Measurements from ENCODE around the gene KCNJ12. TPM values are rescaled to one million over a fixed set of nuclear protein-coding genes. Genes with fewer than 3 reads are reported as not detected.
"Not testable (repeated sequence)": the region's sequence is repeated elsewhere in the genome, so short reads cannot be mapped to it uniquely, and the experiment has no call there.

KCNJ12 gene
- total and polyA plus RNA-seq, 5 donors from 2014 or later, result 0.15 TPM; not detected in 4

DNA sequence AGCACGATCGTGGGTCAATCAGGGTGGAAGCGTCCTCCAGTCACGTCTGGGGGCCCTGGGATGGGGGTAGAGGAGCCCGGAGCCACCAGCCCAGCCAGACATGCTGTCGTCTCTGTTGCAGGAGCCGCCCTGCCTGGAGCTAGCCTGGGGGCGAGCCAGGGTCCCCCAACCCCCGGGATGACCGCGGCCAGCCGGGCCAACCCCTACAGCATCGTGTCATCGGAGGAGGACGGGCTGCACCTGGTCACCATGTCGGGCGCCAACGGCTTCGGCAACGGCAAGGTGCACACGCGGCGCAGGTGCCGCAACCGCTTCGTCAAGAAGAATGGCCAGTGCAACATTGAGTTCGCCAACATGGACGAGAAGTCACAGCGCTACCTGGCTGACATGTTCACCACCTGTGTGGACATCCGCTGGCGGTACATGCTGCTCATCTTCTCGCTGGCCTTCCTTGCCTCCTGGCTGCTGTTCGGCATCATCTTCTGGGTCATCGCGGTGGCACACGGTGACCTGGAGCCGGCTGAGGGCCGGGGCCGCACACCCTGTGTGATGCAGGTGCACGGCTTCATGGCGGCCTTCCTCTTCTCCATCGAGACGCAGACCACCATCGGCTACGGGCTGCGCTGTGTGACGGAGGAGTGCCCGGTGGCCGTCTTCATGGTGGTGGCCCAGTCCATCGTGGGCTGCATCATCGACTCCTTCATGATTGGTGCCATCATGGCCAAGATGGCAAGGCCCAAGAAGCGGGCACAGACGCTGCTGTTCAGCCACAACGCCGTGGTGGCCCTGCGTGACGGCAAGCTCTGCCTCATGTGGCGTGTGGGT lies 39.2 kb downstream of the KCNJ12 start:
- Mint-ChIP-seq H3K4me3 (peak overlapping the region in 1 of 4 donors; percentile 32), H3K4me1 (peaks cover 0 to 23% (median 6%) of the 10 kb centered on the region in 4 donors)
- not testable (repeated sequence) for ATAC-seq (ENCODE audit: low read depth in 2 of 2); H3K36me3 Mint-ChIP-seq; H3K27me3 ChIP-seq (ENCODE audit: control insufficient read depth, insufficient read depth, low read length); H3K27ac ChIP-seq (ENCODE audit: insufficient read depth, low read length, poor library complexity, severe bottlenecking); H3K9me3 ChIP-seq (ENCODE audit: control insufficient read depth in 2 of 2, low read length in 2 of 2); H3K27me3 Mint-ChIP-seq; H3K36me3 ChIP-seq (ENCODE audit: control insufficient read depth, insufficient read depth, low read length); H3K27ac Mint-ChIP-seq; DNase-seq; H3K9me3 Mint-ChIP-seq; H3K4me3 ChIP-seq (ENCODE audit: low read depth, low read length)
- peaks cover 17% of the 10 kb centered on the region for H3K4me1 ChIP-seq (ENCODE audit: control insufficient read depth, insufficient read depth, low read length, poor library complexity, severe bottlenecking)

DNA sequence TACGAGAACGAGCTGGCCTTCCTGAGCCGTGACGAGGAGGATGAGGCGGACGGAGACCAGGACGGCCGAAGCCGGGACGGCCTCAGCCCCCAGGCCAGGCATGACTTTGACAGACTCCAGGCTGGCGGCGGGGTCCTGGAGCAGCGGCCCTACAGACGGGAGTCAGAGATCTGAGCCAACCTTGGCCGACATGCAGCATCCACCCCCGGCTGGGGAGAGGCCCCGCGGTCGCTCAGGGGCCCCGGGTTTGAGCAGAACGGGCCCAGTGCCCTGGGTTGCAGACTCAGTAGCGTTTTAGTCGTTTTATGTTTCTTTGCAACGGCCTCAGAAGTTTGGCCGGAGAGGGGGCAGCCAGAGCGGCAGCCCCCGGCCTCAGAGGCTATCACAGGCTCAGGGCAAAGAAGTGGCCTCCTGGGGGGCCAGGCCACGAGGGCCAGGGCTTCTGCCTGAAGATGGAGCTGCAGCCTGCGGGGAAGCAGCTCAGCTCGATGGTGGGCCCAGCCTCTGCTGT lies 40.4 kb downstream of the KCNJ12 start:
- not testable (repeated sequence) for H3K27ac Mint-ChIP-seq; ATAC-seq (ENCODE audit: low read depth in 2 of 2); H3K4me3 Mint-ChIP-seq; H3K9me3 Mint-ChIP-seq; H3K27ac ChIP-seq (ENCODE audit: insufficient read depth, low read length, poor library complexity, severe bottlenecking); H3K9me3 ChIP-seq (ENCODE audit: control insufficient read depth in 2 of 2, low read length in 2 of 2); H3K36me3 Mint-ChIP-seq; H3K4me3 ChIP-seq (ENCODE audit: low read depth, low read length); H3K36me3 ChIP-seq (ENCODE audit: control insufficient read depth, insufficient read depth, low read length); DNase-seq; H3K27me3 ChIP-seq (ENCODE audit: control insufficient read depth, insufficient read depth, low read length); H3K27me3 Mint-ChIP-seq
- H3K4me1 Mint-ChIP-seq, result peaks cover 0 to 24% (median 6%) of the 10 kb centered on the region in 4 donors
- H3K4me1 ChIP-seq (ENCODE audit: control insufficient read depth, insufficient read depth, low read length, poor library complexity, severe bottlenecking), result peaks cover 17% of the 10 kb centered on the region

DNA sequence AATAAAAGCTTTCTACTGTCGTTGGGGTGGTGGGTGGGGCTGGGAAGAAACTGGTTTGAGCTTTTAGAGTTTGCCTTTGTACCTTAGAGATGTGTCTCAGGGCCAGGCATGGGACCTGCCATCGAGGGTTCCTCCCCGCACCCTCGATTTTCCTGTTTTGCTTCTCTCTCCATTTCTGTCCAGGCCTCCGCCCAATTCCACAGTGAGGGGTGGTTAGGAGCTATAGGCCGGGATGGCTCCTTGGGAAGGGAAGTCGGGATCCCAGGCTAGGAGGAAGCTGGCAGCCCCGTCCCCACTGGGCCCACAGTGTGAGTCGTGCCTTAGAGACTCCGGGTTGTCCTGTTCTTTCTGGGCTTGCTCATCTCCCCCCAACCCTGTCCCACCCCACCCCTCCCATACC lies 41.2 kb downstream of the KCNJ12 start:
- H3K9me3 ChIP-seq (ENCODE audit: control insufficient read depth in 2 of 2, low read length in 2 of 2); H3K36me3 Mint-ChIP-seq; H3K36me3 ChIP-seq (ENCODE audit: control insufficient read depth, insufficient read depth, low read length); H3K27ac Mint-ChIP-seq; H3K4me3 Mint-ChIP-seq; DNase-seq; H3K9me3 Mint-ChIP-seq; H3K27me3 Mint-ChIP-seq; ATAC-seq (ENCODE audit: low read depth in 2 of 2); H3K4me3 ChIP-seq (ENCODE audit: low read depth, low read length); H3K27ac ChIP-seq (ENCODE audit: insufficient read depth, low read length, poor library complexity, severe bottlenecking); H3K27me3 ChIP-seq (ENCODE audit: control insufficient read depth, insufficient read depth, low read length): not testable (repeated sequence)
- peaks cover 17% of the 10 kb centered on the region for H3K4me1 ChIP-seq (ENCODE audit: control insufficient read depth, insufficient read depth, low read length, poor library complexity, severe bottlenecking)
- peaks cover 0 to 28% (median 6%) of the 10 kb centered on the region in 4 donors for H3K4me1 Mint-ChIP-seq

DNA sequence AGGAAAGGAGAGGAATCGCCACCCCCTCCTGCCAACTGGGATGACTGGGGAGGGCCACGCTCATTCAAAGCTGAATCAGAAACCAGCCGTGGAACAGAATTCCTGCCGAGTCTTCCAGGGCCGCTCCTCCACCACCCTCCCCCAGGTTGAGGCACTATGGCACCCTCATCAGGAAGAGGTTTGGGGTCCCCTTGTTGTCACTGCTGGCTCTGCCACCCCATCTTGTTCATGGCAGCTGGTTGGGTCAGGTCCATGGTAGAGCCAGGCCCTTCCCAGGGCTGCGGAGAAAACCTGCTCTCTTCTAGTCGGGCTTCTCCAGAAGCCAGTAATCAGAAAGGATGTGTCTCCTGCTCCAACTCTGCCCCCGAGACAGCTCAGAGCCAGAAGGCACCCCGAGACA lies 41.8 kb downstream of the KCNJ12 start:
- ATAC-seq (ENCODE audit: low read depth in 2 of 2), result no peak
- Mint-ChIP-seq H3K36me3 (no peaks in the 10 kb centered on the region), H3K27me3 (peaks cover 10% of the 10 kb centered on the region), H3K27ac (no peak overlapping the region), H3K4me1 (peaks cover 0 to 30% (median 6%) of the 10 kb centered on the region in 4 donors), H3K4me3 (no peak overlapping the region), H3K9me3 (peaks cover 0 to 2% (median 0%) of the 10 kb centered on the region in 7 donors)
- Histone ChIP-seq H3K4me3 (ENCODE audit: low read depth, low read length) (no peak overlapping the region), H3K27ac (ENCODE audit: insufficient read depth, low read length, poor library complexity, severe bottlenecking) (no peak overlapping the region), H3K4me1 (ENCODE audit: control insufficient read depth, insufficient read depth, low read length, poor library complexity, severe bottlenecking) (peaks cover 17% of the 10 kb centered on the region), H3K9me3 (ENCODE audit: control insufficient read depth in 2 of 2, low read length in 2 of 2) (no peaks in the 10 kb centered on the region), H3K27me3 (ENCODE audit: control insufficient read depth, insufficient read depth, low read length) (no peaks in the 10 kb centered on the region), H3K36me3 (ENCODE audit: control insufficient read depth, insufficient read depth, low read length) (no peaks in the 10 kb centered on the region)
- DNase-seq, result no peak

DNA sequence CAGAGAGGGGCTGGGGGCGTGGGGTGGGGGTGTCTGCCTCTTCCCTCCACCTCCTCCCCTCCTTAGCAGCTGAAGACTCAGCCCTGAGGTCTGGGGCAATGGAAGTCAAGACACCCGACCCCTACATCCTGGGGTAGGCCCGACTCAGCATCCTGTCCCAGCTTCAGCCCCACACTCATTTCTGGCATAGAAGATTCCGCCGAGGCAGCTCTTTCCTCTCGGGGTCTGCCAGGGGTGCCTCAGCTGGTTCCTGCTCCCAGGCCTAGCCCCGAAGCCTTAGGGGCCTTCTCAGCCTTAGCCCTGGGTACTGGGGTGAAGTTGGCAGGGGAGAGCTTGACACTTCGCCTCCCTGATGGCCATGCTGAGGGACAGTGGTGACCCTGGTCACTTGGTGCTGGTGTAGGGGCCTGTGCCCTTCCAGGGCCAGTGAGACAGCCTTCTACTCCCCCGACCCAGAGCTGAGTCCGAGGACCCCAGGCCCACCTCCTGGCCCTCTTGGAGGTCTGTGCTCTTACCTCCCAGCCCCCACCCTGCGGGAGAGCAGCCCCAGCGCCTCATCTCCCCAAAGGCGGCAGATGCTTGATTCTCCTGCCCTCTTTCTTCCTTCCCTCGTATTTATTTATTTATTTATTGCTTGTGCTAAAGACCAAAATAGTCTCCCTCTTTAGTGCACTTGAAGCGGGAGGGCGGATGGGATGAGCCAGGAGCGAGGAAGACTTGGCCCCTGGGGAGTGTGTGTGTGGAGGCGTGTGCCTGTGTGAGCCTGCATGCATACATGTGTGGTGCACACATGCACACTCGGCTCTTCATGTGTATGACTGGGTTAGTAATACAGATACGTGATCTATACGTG lies 42.5 kb downstream of the KCNJ12 start:
- Mint-ChIP-seq H3K4me3 (peak overlapping the region; percentile 80 to 91 (median 88)), H3K27me3 (peaks cover 10% of the 10 kb centered on the region), H3K36me3 (no peaks in the 10 kb centered on the region), H3K4me1 (peaks cover 0 to 30% (median 6%) of the 10 kb centered on the region in 4 donors), H3K27ac (peak overlapping the region; percentile 91 to 98 (median 97)), H3K9me3 (peaks cover 0 to 2% (median 0%) of the 10 kb centered on the region in 7 donors)
- Histone ChIP-seq H3K9me3 (ENCODE audit: control insufficient read depth in 2 of 2, low read length in 2 of 2) (no peaks in the 10 kb centered on the region), H3K4me3 (ENCODE audit: low read depth, low read length) (peak overlapping the region; percentile 49), H3K36me3 (ENCODE audit: control insufficient read depth, insufficient read depth, low read length) (no peaks in the 10 kb centered on the region), H3K4me1 (ENCODE audit: control insufficient read depth, insufficient read depth, low read length, poor library complexity, severe bottlenecking) (peaks cover 17% of the 10 kb centered on the region), H3K27ac (ENCODE audit: insufficient read depth, low read length, poor library complexity, severe bottlenecking) (peak overlapping the region; percentile 75), H3K27me3 (ENCODE audit: control insufficient read depth, insufficient read depth, low read length) (no peaks in the 10 kb centered on the region)
- no peak for ATAC-seq (ENCODE audit: low read depth in 2 of 2)
- DNase-seq, result no peak

DNA sequence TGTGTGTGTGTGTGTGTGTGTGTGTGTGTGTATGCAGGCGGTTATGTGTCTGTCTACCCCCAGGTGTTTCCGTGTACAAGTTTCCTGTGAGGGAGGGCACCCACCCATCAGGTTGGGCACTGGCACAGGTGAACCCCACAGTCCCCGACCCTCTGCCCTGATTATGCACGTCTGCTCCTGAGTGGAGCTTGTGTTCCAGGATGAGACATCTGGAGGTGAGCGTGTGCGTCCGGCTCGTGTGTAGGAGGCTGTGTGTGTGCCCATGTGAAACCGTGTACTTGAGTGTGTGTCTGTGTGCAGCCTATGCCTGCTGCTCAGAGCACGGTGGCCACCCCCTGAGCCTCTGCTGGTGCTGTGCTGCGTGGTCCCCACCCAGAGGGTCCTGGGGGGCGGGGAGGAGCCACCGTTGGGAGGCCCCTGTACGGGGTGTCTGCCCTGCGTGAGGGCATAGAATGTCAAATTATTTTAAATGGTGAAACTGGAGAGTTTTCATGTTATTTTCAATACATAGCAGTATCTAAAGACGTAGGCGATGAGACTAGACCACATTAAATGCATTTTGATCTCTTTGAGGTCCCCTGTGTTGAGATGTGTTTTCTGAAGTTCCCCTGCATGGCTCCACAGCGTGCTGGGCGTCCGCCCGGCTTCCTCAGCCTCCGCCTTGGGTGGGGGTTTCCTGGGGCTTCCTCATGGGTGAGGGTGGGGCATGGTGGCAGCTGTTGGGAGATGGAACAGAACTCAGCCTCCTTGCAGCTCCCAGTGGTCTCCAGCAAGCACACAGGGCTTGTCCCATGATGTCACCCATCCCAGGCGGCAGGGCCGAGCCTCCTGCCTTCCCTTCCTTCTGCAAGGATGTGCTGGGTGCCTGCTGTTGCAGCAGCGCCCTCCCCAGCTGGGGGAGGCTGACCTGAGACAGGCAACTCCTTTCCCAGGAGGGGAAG lies 43.4 kb downstream of the KCNJ12 start:
- DNase-seq, result peak; percentile 14 to 67 (median 46)
- H3K27ac ChIP-seq (ENCODE audit: insufficient read depth, low read length, poor library complexity, severe bottlenecking), result peak overlapping the region; percentile 75
- peak overlapping the region; percentile 49 for H3K4me3 ChIP-seq (ENCODE audit: low read depth, low read length)
- no peaks in the 10 kb centered on the region for H3K9me3 Mint-ChIP-seq
- no peaks in the 10 kb centered on the region for H3K36me3 Mint-ChIP-seq
- H3K9me3 ChIP-seq (ENCODE audit: control insufficient read depth in 2 of 2, low read length in 2 of 2), result no peaks in the 10 kb centered on the region
- no peaks in the 10 kb centered on the region for H3K27me3 ChIP-seq (ENCODE audit: control insufficient read depth, insufficient read depth, low read length)
- peaks cover 10% of the 10 kb centered on the region for H3K27me3 Mint-ChIP-seq
- ATAC-seq (ENCODE audit: low read depth in 2 of 2), result peak; percentile 50 to 58
- peak overlapping the region; percentile 80 to 91 (median 88) for H3K4me3 Mint-ChIP-seq
- no peaks in the 10 kb centered on the region for H3K36me3 ChIP-seq (ENCODE audit: control insufficient read depth, insufficient read depth, low read length)
- peaks cover 17% of the 10 kb centered on the region for H3K4me1 ChIP-seq (ENCODE audit: control insufficient read depth, insufficient read depth, low read length, poor library complexity, severe bottlenecking)
- H3K4me1 Mint-ChIP-seq, result peaks cover 0 to 30% (median 6%) of the 10 kb centered on the region in 4 donors
- peak overlapping the region; percentile 91 to 98 (median 97) for H3K27ac Mint-ChIP-seq

DNA sequence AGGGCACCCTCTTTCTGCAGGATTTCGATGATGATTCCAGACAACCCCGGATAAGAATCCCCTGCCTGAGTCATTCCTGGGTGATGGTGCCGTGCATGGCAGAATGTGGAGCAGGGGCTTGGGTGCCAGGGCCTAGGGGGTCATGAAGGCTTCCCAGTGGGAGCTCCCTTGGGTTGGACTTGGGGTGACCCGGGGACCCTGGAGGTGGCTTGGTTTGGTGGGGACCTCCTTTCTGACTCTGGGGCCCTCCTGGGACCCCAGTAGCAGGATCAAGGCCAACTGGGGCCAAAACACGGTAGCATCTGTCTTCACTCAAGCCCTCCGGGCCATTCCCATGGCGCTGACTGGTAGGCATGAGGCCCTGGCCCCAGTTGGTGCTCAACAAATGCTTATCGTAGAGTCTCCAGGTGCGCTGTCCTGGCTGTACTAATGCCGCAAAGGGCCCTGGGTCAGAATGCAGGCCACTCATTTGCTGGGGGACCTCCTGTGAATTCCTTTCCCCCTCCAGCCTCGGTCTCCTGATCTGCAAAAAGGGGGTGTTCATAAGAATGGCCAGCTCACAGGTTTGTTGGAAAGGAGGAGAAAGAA lies 44.4 kb downstream of the KCNJ12 start:
- not testable (repeated sequence) for H3K4me3 ChIP-seq (ENCODE audit: low read depth, low read length); H3K36me3 Mint-ChIP-seq; H3K27me3 Mint-ChIP-seq; H3K9me3 Mint-ChIP-seq; H3K9me3 ChIP-seq (ENCODE audit: control insufficient read depth in 2 of 2, low read length in 2 of 2); H3K27me3 ChIP-seq (ENCODE audit: control insufficient read depth, insufficient read depth, low read length); H3K27ac ChIP-seq (ENCODE audit: insufficient read depth, low read length, poor library complexity, severe bottlenecking); H3K4me3 Mint-ChIP-seq; H3K27ac Mint-ChIP-seq; ATAC-seq (ENCODE audit: low read depth in 2 of 2); H3K36me3 ChIP-seq (ENCODE audit: control insufficient read depth, insufficient read depth, low read length); DNase-seq
- H3K4me1 ChIP-seq (ENCODE audit: control insufficient read depth, insufficient read depth, low read length, poor library complexity, severe bottlenecking), result peaks cover 17% of the 10 kb centered on the region
- H3K4me1 Mint-ChIP-seq, result peaks cover 0 to 30% (median 6%) of the 10 kb centered on the region in 4 donors

Measured in CD4-positive, CD25-positive, alpha-beta regulatory T cell (primary cell).